Immature natural killer cell (primary cell): ENCODE measurements around the gene SLA2. TPM values are rescaled to one million over a fixed set of nuclear protein-coding genes. Genes with fewer than 3 reads are reported as not detected.
"Not testable (repeated sequence)": the region's sequence is repeated elsewhere in the genome, so short reads cannot be mapped to it uniquely, and the experiment has no call there.

Source experiments
- DNase-seq, 3 donors: peaks; one replicate each; pipeline ENCODE4 v3.0.0; 2022; ENCODE audit warnings: mixed read lengths in 1 of 3
- H3K27ac Mint-ChIP-seq, 6 donors: one replicate each; pipeline ENCODE4 v1.8.0; 2020; ENCODE audit warnings: mixed read lengths in 6 of 6, mild to moderate bottlenecking in 5 of 6, inconsistent platforms in 4 of 6, moderate library complexity in 3 of 6
- H3K27me3 Mint-ChIP-seq, 3 donors: one replicate each; pipeline ENCODE4 v1.8.0; 2020 to 2021; ENCODE audit warnings: low read depth in 3 of 3, mild to moderate bottlenecking in 3 of 3, mixed read lengths in 3 of 3, moderate library complexity in 3 of 3, inconsistent platforms in 1 of 3
- H3K36me3 Mint-ChIP-seq, 3 donors: one replicate each; pipeline ENCODE4 v1.8.0; 2020; ENCODE audit warnings: mixed read lengths in 3 of 3, inconsistent platforms in 2 of 3, mild to moderate bottlenecking in 2 of 3
- H3K4me1 Mint-ChIP-seq, 2 donors: one replicate each; pipeline ENCODE4 v1.8.0; 2020; ENCODE audit warnings: inconsistent platforms in 2 of 2, mild to moderate bottlenecking in 2 of 2, mixed read lengths in 2 of 2, moderate library complexity in 1 of 2
- H3K4me3 Mint-ChIP-seq, 5 donors: one replicate each; pipeline ENCODE4 v1.8.0; 2020; ENCODE audit warnings: mild to moderate bottlenecking in 5 of 5, mixed read lengths in 5 of 5, inconsistent platforms in 3 of 5, moderate library complexity in 3 of 5
- H3K9me3 Mint-ChIP-seq, 6 donors: one replicate each; pipeline ENCODE4 v1.8.0; 2020; ENCODE audit warnings: mild to moderate bottlenecking in 6 of 6, mixed read lengths in 6 of 6, inconsistent platforms in 4 of 6, moderate library complexity in 3 of 6
- polyA plus RNA-seq, 3 donors: library from polyadenylated mRNA; unstranded; fragments of 300-500 nt; fragmentation: Illumina TruSeq; gene quantifications; one replicate each; pipeline ENCODE4 v1.2.3, GENCODE V29; 2021

Gene SLA2, protein sequence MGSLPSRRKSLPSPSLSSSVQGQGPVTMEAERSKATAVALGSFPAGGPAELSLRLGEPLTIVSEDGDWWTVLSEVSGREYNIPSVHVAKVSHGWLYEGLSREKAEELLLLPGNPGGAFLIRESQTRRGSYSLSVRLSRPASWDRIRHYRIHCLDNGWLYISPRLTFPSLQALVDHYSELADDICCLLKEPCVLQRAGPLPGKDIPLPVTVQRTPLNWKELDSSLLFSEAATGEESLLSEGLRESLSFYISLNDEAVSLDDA
- polyA plus RNA-seq = 10 to 100 TPM; 21.0 to 24.1 (median 24.1) TPM

- DNase-seq = peak; percentile 81 to 85 (median 83)
- no peaks in the 10 kb centered on the region for H3K9me3 Mint-ChIP-seq
- H3K4me1 Mint-ChIP-seq = peaks cover 59 to 63% of the 10 kb centered on the region in 2 donors
- peak within 1 kb of the TSS; percentile 93 to 99 (median 97) for H3K4me3 Mint-ChIP-seq
- H3K36me3 Mint-ChIP-seq = peaks cover 8 to 10% (median 9%) of the 10 kb centered on the region in 3 donors
- peak within 1 kb of the TSS; percentile 97 to 100 (median 99) for H3K27ac Mint-ChIP-seq
- peaks cover 7 to 39% (median 38%) of the 10 kb centered on the region in 3 donors for H3K27me3 Mint-ChIP-seq
These were observed at the start of gene SLA2 for GRCh38 chr20:36645998-36646397. Gene SLA2 (minus strand): TSS chr20:36646196. CDS start chr20:36641335, 4,861 bp downstream.

DNA sequence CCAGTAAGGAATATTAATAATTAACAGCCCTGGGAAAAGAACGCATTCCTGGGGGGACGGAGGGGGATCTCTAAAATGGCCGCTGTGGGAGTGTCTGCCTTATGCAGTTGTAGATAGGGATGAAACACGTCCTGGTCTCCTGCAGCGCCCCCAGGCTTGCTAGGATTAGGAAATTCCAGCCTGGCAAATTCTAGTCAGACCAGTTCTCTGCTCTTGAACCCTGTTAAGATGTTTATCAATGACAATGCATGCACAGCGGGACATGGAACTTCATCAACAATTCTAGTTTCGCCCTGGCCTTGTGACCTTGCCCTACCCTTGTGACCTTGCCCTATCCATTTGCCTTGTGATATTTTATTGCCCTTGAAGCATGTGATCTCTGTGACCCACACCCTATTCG lies 49.5 kb upstream of the SLA2 start:
- H3K4me1 Mint-ChIP-seq = not testable (repeated sequence)

DNA sequence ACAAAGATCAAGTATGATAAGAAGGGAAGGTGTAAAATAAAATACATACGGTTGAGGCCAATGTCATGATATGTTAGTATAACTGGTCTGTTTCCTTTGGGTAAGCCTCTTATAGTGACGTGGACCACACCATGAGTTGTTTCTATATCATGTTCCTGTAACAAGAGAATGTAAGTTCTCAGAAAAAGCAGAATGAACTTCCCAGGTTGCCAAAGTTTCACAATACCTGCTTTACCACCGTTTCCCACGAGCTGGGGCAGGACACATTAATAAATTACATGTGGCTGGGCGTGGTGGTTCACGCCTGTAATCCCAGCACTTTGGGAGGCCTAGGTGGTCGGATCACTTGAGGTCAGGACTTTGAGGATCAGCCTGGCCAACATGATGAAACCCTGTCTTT lies 42.6 kb upstream of the SLA2 start:
- Mint-ChIP-seq H3K27me3 (no peaks in the 10 kb centered on the region), H3K4me1 (no peaks in the 10 kb centered on the region), H3K27ac (peak overlapping the region in 1 of 6 donors; percentile 46)

More for the DNA sequence above, 49.5 kb upstream of the SLA2 start:
- H3K27me3 Mint-ChIP-seq, H3K4me3 Mint-ChIP-seq, H3K27ac Mint-ChIP-seq, DNase-seq, H3K9me3 Mint-ChIP-seq: not testable (repeated sequence)
- H3K36me3 Mint-ChIP-seq = peaks cover 5 to 13% (median 8%) of the 10 kb centered on the region in 3 donors

DNA sequence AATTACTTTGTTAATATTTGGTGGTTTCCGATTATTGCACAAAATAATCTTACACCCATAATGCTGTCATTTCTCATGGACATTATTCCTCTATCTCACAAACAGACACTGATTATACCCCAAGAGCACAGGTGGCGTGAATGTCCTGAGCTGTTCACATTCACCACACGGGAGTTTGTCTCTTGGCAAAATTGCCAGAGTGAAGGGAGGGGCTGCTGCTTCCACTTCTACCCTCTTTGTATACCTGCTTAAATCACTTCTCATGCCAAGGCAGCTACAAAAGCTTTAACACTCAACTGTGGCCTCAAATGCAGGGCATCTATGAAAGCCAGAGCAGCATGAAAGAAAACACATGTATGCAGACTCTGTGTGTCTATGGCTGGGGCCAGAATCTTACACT lies 41.9 kb upstream of the SLA2 start:
- Mint-ChIP-seq H3K9me3 (no peaks in the 10 kb centered on the region), H3K4me3 (no peak overlapping the region), H3K36me3 (peaks cover 5 to 17% (median 9%) of the 10 kb centered on the region in 3 donors), H3K4me1 (no peaks in the 10 kb centered on the region), H3K27me3 (no peaks in the 10 kb centered on the region), H3K27ac (no peak overlapping the region)
- no peak for DNase-seq

More for the DNA sequence above, 42.6 kb upstream of the SLA2 start:
- peaks cover 5 to 17% (median 9%) of the 10 kb centered on the region in 3 donors for H3K36me3 Mint-ChIP-seq
- no peaks in the 10 kb centered on the region for H3K9me3 Mint-ChIP-seq
- no peak overlapping the region for H3K4me3 Mint-ChIP-seq
- DNase-seq = no peak

GRCh38 chr20:36686944-36687343 lies 40.9 kb upstream of the SLA2 start:
- Mint-ChIP-seq H3K4me1 (no peaks in the 10 kb centered on the region), H3K36me3 (peaks cover 11 to 24% (median 16%) of the 10 kb centered on the region in 3 donors), H3K27ac (peak overlapping the region in 1 of 6 donors; percentile 7), H3K9me3 (no peaks in the 10 kb centered on the region), H3K4me3 (no peak overlapping the region), H3K27me3 (no peaks in the 10 kb centered on the region)
- no peak for DNase-seq

DNA sequence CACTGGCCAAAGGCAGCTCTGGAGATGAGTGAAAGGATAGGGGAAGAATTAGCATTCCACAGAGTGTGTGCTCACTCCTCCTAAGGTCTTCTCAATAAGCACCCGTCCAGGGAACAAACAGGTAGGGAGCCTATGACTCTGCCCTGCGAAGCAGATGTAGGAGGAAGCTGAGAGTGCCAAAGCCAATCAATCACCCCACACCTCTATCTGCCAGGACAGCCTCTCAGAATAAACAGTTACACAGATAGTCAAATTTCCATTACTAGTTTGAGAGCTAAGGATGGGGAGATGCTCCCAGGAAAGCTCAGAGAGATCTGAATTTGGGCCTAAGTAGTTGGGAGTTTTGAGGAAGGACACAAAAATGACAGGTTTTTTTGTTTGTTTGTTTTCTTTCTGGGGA lies 40.5 kb upstream of the SLA2 start:
- DNase-seq = no peak
- Mint-ChIP-seq H3K27ac (no peak overlapping the region), H3K27me3 (no peaks in the 10 kb centered on the region), H3K36me3 (peaks cover 12 to 25% (median 18%) of the 10 kb centered on the region in 3 donors), H3K4me3 (no peak overlapping the region), H3K9me3 (no peaks in the 10 kb centered on the region), H3K4me1 (no peaks in the 10 kb centered on the region)

DNA sequence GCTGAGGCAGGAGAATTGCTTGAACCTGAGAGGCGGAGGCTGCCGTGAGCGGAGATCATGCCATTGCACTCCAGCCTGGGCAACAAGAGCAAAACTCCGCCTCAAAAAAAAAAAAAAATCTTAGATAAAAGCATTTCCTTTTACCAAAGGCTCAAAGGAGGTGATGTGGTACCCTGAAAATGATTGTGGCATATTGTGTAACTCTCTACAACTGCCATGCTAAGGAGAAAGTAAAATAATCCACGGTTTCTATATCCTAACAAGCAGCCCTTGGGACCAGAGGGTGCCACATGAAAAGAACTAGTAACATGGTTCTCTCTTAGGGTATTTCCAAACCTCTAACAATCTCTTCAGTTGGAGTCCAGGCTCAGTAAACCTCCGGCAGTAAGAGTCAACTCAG lies 38.8 kb upstream of the SLA2 start:
- H3K36me3 Mint-ChIP-seq = peaks cover 16 to 26% (median 25%) of the 10 kb centered on the region in 3 donors
- H3K9me3 Mint-ChIP-seq = no peaks in the 10 kb centered on the region
- H3K27me3 Mint-ChIP-seq = peaks cover 0 to 2% (median 0%) of the 10 kb centered on the region in 3 donors
- no peaks in the 10 kb centered on the region for H3K4me1 Mint-ChIP-seq
- H3K27ac Mint-ChIP-seq = no peak overlapping the region
- H3K4me3 Mint-ChIP-seq = no peak overlapping the region
- no peak for DNase-seq

GRCh38 chr20:36682311-36682710 lies 36.3 kb upstream of the SLA2 start:
- Mint-ChIP-seq H3K27me3 (peaks cover 0 to 2% (median 0%) of the 10 kb centered on the region in 3 donors), H3K4me1 (no peaks in the 10 kb centered on the region), H3K4me3 (no peak overlapping the region), H3K9me3 (no peaks in the 10 kb centered on the region), H3K36me3 (peaks cover 22 to 34% (median 25%) of the 10 kb centered on the region in 3 donors), H3K27ac (peak overlapping the region in 1 of 6 donors; percentile 11)
- DNase-seq = no peak

DNA sequence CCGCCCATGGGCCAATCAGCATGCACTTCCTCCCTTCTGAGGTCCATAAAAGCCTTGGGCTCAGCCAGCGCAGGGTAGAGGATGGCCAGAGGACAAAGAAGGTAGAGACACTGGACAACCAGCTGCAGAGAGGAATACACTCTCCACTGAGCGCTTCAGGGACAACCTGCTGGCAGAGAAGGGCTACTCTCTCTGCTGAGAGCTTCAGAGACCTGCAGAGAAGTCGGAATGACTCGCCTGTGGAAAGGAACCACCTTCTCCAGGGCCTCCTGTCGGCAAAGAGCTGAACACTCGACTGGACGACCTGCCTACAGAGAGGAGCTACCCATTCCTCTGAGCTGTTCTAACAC lies 31.4 kb upstream of the SLA2 start:
- no peaks in the 10 kb centered on the region for H3K9me3 Mint-ChIP-seq
- peaks cover 11 to 26% (median 15%) of the 10 kb centered on the region in 3 donors for H3K36me3 Mint-ChIP-seq
- no peak overlapping the region for H3K4me3 Mint-ChIP-seq
- peak overlapping the region in 1 of 6 donors; percentile 26 for H3K27ac Mint-ChIP-seq
- peaks cover 0 to 2% (median 0%) of the 10 kb centered on the region in 3 donors for H3K27me3 Mint-ChIP-seq
- DNase-seq = no peak
- H3K4me1 Mint-ChIP-seq = no peaks in the 10 kb centered on the region

DNA sequence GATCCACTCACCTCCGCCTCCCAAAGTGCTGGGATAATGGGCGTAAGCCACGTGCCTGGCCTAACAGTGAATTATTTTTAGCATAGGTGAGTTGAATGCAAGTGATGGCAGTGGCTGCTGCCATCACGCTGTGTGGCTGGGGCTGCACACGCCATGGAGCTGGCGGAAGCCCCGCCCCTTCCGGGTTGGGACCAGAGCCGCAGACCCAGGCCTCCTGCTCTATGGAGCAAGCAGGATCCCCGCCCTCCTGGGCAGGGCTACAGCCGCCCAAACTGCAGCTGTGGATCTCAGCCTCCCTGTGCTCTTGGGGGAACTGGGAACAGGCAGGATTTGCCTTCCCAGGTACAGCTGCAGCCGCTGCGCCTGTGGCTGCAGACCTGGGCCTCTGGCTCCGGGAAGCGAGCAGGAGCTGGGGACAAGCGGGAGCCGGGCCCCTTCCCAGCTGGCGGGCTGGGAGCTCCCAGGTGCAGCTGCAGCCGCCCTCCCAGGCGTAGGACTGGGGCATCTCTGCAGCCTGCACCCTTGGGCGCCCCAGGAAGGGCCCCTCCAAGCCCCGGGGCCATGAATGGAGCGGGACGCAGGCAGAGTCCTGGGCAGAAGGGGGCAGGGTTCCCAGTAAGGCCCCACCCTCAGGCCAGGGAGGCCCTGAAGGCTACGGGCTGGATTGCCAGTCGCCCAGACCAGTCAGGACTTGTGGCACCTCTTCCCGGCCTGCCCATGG lies 30.9 kb upstream of the SLA2 start:
- Mint-ChIP-seq H3K9me3 (no peaks in the 10 kb centered on the region), H3K4me3 (no peak overlapping the region), H3K36me3 (peaks cover 9 to 25% (median 10%) of the 10 kb centered on the region in 3 donors), H3K27me3 (peaks cover 0 to 2% (median 0%) of the 10 kb centered on the region in 3 donors), H3K27ac (no peak overlapping the region), H3K4me1 (no peaks in the 10 kb centered on the region)
- no peak for DNase-seq

DNA sequence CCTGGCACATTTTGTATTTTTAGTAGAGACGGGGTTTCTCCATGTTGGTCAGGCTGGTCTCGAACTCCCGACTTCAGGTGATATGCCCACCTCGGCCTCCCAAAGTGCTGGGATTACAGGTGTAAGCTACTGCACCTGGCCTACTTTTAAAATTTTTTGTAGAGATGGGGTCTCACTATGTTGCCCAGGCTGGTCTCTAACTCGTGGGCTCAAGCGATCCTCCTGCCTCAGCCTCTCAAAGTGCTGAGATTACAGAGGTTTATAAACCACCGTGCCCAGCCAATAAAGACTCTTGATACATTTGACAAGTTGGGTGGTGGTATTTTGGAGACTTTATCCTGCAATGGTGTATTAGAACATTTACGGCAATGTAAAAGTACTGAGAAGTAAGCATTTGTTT lies 29.5 kb upstream of the SLA2 start:
- not testable (repeated sequence) for H3K9me3 Mint-ChIP-seq, DNase-seq, H3K27ac Mint-ChIP-seq, H3K4me3 Mint-ChIP-seq, H3K4me1 Mint-ChIP-seq, H3K27me3 Mint-ChIP-seq
- peaks cover 11 to 19% (median 12%) of the 10 kb centered on the region in 3 donors for H3K36me3 Mint-ChIP-seq

- no peaks in the 10 kb centered on the region for H3K27me3 Mint-ChIP-seq
- H3K27ac Mint-ChIP-seq = no peak overlapping the region
- peaks cover 14 to 19% (median 16%) of the 10 kb centered on the region in 3 donors for H3K36me3 Mint-ChIP-seq
- H3K4me3 Mint-ChIP-seq = no peak overlapping the region
- no peaks in the 10 kb centered on the region for H3K4me1 Mint-ChIP-seq
- H3K9me3 Mint-ChIP-seq = no peaks in the 10 kb centered on the region
- no peak for DNase-seq
These were observed 27.0 kb upstream of the SLA2 start for GRCh38 chr20:36672991-36673390.

DNA sequence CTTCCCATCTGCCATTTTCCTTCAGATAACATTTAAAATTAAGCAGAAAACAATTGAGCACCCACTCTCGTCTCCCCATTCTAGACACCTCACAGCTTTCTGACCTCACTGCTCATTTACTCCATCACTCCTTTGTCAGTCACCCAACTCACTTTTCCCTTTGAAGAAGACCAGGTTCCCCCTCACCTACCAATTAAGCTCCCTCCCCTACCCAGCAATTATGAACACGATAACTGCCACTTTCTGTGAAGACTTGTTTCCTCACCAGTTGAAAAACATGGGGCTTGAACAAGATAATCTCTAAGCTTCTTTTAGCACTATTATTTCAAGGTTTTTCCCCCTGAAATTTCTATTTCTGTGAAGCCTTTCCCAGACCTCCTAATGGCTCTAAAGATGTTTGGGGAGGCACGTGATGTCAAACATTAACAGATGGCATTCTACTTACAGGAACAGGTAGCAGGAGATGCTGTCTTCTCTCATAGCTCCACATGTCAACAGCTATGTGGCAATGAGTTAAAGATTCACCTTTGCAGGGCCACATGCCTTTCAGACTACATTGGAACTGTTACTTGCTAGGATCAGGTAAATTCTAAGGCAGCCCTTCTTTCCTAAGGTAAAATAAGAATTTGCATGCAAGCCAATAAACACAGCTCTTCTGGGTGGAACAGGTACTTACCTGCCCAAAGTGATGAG lies 24.8 kb upstream of the SLA2 start:
- H3K27ac Mint-ChIP-seq = peak overlapping the region in 3 of 6 donors; percentile 2 to 85 (median 25)
- no peaks in the 10 kb centered on the region for H3K9me3 Mint-ChIP-seq

More for the DNA sequence above, 24.8 kb upstream of the SLA2 start:
- DNase-seq = no peak
- Mint-ChIP-seq H3K36me3 (peaks cover 9 to 21% (median 14%) of the 10 kb centered on the region in 3 donors), H3K4me3 (no peak overlapping the region), H3K4me1 (no peaks in the 10 kb centered on the region), H3K27me3 (no peaks in the 10 kb centered on the region)
